Prostate gland (tissue), 2 donors: Measurements from ENCODE around the gene CENPP.

ENCODE experiments used
- POLR2A ChIP-seq: fragments of 450-650 bp; IDR thresholded peaks from one replicate; pipeline ENCODE4 v1.6.1; 2016; ENCODE audit warnings: antibody characterized with exemption, mild to moderate bottlenecking
- TF ChIP-seq, protein P1 (sequence below), 4 experiments: fragments of 200-600 bp in 2 of 4; fragments of 450-650 bp in 2 of 4; sonication (generic) in 2 of 4; IDR thresholded peaks; 1 replicate in 3 of 4; 2 replicates in 1 of 4; pipeline ENCODE4 v1.5.1; 2016 to 2019; ENCODE audit warnings: antibody characterized with exemption in 4 of 4, mild to moderate bottlenecking in 2 of 4, moderate library complexity in 2 of 4

DNA sequence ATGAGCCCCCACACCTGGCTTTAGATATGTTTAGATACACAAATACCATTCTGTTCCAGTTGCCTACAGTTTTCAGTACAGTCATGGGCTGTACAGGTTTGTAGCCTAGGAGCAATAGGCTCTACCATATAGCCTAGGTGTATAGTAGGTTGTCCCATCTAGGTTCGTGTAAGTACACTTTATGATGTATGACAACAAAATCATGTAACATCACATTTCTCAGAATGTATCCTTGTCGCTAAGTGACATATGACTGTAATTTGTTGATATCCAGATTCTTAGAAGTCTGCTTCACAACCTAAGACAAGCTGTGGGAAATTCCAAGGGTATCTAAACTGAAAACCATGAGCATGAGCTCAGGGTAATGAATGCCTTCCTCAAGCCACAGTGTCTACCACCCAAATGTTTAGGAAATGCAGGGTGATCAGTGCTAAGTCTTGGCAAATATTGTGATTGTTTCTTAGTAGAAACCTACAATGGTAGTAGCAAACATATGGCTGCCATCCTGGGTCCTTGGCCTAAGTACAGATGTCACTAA, 201.6 kb downstream of the CENPP start:
- TF ChIP-seq, protein P1, sequence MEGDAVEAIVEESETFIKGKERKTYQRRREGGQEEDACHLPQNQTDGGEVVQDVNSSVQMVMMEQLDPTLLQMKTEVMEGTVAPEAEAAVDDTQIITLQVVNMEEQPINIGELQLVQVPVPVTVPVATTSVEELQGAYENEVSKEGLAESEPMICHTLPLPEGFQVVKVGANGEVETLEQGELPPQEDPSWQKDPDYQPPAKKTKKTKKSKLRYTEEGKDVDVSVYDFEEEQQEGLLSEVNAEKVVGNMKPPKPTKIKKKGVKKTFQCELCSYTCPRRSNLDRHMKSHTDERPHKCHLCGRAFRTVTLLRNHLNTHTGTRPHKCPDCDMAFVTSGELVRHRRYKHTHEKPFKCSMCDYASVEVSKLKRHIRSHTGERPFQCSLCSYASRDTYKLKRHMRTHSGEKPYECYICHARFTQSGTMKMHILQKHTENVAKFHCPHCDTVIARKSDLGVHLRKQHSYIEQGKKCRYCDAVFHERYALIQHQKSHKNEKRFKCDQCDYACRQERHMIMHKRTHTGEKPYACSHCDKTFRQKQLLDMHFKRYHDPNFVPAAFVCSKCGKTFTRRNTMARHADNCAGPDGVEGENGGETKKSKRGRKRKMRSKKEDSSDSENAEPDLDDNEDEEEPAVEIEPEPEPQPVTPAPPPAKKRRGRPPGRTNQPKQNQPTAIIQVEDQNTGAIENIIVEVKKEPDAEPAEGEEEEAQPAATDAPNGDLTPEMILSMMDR (IDR thresholded peaks at IDR 0.05) = no peak
- TF ChIP-seq POLR2A = no peak
